PFSK-1 (cell line): ENCODE data around the gene FAM120C.

Source experiments
- FOXP2 ChIP-seq: optimal IDR thresholded peaks from 2 replicates; pipeline ENCODE3; 2011; ENCODE audit warnings: borderline replicate concordance, control low read depth, inconsistent platforms; ENCODE audit not compliant: insufficient read depth; ENCODE audit errors: extremely low read length, extremely low read depth
- POLR2AphosphoS5 ChIP-seq: IDR thresholded peaks from 2 replicates; pipeline ENCODE4 v1.6.1; 2012; ENCODE audit warnings: low read depth, mild to moderate bottlenecking, control low read depth, low read length, moderate library complexity
- SIN3A ChIP-seq: IDR thresholded peaks from 2 replicates; pipeline ENCODE4 v1.6.1; 2012; ENCODE audit warnings: mild to moderate bottlenecking, low read length, moderate library complexity, borderline replicate concordance; ENCODE audit not compliant: insufficient read depth
- TAF1 ChIP-seq: IDR thresholded peaks from 2 replicates; pipeline ENCODE4 v1.6.1; 2012; ENCODE audit warnings: low read length, control low read depth, borderline replicate concordance; ENCODE audit not compliant: insufficient read depth
- TF ChIP-seq, protein P1 (sequence below), 2 experiments: IDR thresholded peaks; 2 replicates each; pipeline versions ENCODE4 v1.6.1 to v1.8.0; 2011 to 2012; ENCODE audit warnings: low read depth in 2 of 2, low read length in 2 of 2, control low read depth in 1 of 2, inconsistent platforms in 1 of 2, mild to moderate bottlenecking in 1 of 2, moderate library complexity in 1 of 2; ENCODE audit not compliant: insufficient read depth in 1 of 2

The FAM120C gene

DNA sequence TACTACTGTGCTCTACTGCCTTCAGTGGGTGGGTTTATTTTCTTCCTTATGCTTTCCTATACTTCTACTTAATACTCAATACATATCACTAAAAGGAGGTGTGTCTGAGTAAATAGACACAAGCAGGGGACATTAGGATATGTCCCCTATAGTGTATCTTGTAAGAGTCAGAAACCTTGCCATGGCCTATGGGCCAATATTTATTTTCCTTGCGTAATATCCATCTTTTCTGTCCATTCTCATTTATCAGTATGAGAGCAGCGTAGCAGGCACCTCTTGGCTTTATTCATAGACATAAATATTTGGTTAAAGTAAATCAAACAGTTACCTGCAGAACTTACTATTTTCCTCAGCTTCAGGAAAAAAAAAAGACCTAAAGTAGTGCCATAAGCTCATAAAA, 92.2 kb downstream of the FAM120C start:
- TF ChIP-seq FOXP2: no peak

DNA sequence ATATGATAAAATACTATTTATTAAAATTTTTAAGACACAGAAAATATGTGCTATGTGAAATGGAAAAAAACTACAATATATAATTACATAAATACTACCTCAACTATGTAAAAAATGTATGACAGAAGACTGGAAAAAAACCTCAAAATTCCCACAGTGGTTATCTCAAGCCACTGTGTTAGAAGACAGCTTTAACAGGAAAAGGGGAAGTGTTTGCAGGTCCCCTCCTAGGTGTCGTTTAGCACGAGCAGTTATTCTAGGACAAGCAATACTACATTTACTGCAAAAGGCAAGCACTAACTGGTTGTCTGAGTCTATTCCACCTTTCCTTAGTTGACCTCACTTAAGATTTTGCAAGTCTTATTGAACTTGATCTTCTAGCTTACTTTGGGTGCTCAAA, 93.9 kb downstream of the FAM120C start:
- TF ChIP-seq TAF1: no peak
- TF ChIP-seq, protein P1, sequence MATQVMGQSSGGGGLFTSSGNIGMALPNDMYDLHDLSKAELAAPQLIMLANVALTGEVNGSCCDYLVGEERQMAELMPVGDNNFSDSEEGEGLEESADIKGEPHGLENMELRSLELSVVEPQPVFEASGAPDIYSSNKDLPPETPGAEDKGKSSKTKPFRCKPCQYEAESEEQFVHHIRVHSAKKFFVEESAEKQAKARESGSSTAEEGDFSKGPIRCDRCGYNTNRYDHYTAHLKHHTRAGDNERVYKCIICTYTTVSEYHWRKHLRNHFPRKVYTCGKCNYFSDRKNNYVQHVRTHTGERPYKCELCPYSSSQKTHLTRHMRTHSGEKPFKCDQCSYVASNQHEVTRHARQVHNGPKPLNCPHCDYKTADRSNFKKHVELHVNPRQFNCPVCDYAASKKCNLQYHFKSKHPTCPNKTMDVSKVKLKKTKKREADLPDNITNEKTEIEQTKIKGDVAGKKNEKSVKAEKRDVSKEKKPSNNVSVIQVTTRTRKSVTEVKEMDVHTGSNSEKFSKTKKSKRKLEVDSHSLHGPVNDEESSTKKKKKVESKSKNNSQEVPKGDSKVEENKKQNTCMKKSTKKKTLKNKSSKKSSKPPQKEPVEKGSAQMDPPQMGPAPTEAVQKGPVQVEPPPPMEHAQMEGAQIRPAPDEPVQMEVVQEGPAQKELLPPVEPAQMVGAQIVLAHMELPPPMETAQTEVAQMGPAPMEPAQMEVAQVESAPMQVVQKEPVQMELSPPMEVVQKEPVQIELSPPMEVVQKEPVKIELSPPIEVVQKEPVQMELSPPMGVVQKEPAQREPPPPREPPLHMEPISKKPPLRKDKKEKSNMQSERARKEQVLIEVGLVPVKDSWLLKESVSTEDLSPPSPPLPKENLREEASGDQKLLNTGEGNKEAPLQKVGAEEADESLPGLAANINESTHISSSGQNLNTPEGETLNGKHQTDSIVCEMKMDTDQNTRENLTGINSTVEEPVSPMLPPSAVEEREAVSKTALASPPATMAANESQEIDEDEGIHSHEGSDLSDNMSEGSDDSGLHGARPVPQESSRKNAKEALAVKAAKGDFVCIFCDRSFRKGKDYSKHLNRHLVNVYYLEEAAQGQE (IDR thresholded peaks at IDR 0.05; ENCODE audit: insufficient read depth in 1 of 2, low read depth in 2 of 2, low read length in 2 of 2): no peak
- TF ChIP-seq POLR2AphosphoS5: no peak
- no peak for TF ChIP-seq SIN3A
- TF ChIP-seq FOXP2: no peak

DNA sequence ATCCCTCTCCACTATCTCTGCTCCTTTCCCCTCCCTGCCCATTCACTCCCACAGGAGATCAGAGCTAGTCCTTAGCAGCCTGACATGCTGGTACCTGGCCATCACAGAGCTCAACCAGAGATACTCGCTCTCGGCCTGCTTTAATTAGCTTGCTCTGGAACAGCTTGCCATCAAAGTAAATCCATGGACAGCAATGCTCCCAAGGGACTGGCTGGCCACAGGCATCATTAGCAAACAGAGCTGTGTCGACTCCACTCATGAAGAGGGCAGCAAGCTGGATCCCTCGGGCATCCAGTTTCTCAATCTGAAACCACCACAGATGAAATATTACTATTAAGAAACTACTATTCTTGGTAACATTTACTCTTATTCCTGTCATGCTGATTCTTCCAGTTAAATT, 95.4 kb downstream of the FAM120C start:
- TF ChIP-seq POLR2AphosphoS5: no peak
- TF ChIP-seq TAF1: no peak

DNA sequence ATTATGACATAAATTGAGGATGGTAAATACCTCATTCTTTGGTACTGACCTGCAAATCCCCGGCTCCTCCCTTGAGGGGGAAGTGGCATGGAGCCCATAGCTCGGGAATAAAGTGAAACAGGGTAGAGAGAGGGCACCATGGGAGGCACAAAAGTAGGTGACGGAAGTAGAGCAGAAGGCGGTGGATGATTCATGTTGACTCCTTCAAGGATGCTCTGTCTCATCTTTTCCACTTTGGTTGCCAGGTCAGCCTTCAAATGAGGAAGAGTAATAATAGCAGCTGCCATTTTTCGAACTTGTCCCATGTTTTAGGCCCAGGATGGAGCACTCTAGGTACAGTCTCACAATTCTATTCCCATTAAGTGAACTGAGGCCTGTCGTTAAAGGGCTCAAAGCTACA, 97.4 kb downstream of the FAM120C start:
- TF ChIP-seq, protein P1 (IDR thresholded peaks at IDR 0.05; ENCODE audit: insufficient read depth in 1 of 2, low read depth in 2 of 2, low read length in 2 of 2): no peak
- no peak for TF ChIP-seq SIN3A
- no peak for TF ChIP-seq TAF1
- no peak for TF ChIP-seq FOXP2
- no peak for TF ChIP-seq POLR2AphosphoS5

DNA sequence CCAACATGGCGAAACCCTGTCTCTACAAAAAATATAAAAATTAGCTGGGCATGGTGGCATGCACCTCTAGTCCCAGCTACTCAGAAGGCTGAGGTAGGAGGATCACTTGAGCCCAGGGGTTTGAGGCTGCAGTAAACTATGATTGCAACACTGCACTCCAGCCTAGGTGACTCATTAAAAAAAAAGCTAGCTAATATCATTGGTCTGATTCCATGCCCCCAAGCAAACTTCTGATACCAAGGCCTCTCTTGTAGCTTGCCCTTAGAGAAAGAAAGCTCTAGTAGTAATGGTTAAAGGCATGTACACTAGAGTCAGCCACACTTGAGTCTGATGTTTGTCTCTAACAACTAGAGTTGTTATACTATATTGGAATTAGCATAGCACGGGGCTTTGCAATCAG, 106.2 kb downstream of the FAM120C start:
- TF ChIP-seq, protein P1 (IDR thresholded peaks at IDR 0.05; ENCODE audit: insufficient read depth in 1 of 2, low read depth in 2 of 2, low read length in 2 of 2): no peak
- TF ChIP-seq TAF1: no peak
- no peak for TF ChIP-seq POLR2AphosphoS5
- no peak for TF ChIP-seq SIN3A
- TF ChIP-seq FOXP2: no peak

DNA sequence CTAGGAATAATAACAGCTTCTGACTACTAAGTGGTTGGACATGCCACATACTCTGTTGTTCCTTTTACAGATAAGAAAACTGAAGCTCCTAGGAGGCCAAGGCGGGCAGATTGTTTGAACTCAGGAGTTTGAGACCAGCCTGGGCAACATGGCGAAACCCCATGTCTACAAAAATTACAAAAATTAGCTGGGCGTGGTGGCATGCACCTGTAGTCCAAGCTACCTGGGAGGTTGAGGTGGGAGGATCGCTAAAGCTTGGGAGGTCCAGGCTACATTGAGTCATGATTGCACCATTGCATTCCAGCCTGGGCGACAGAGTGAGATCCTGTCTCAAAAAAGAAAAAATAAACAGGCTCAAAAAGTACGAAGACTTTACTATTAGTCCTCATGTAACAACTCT, 108.2 kb downstream of the FAM120C start:
- no peak for TF ChIP-seq FOXP2
- TF ChIP-seq, protein P1 (IDR thresholded peaks at IDR 0.05; ENCODE audit: insufficient read depth in 1 of 2, low read depth in 2 of 2, low read length in 2 of 2): no peak
- TF ChIP-seq SIN3A: no peak
- no peak for TF ChIP-seq TAF1
- no peak for TF ChIP-seq POLR2AphosphoS5
